Adipocyte (in vitro differentiated cells): ENCODE data around the gene ZNF785.
A peak's percentile ranks its signal among the peaks of the same experiment; 100 is the strongest.
"Not testable (repeated sequence)": the region's sequence is repeated elsewhere in the genome, so short reads cannot be mapped to it uniquely, and the experiment has no call there.

ENCODE experiments used
- DNase-seq: peaks from one replicate; pipeline ENCODE4 v3.0.0-alpha.2; 2015; ENCODE audit warnings: low read depth
- H3K27me3 ChIP-seq: replicated peaks from 2 replicates; pipeline ENCODE4 v1.7.0; 2013; ENCODE audit warnings: mild to moderate bottlenecking, low read length, moderate library complexity; ENCODE audit not compliant: control insufficient read depth, insufficient read depth
- H3K36me3 ChIP-seq: 2 replicates; pipeline ENCODE4 v1.7.0; 2013; ENCODE audit warnings: low read length, mild to moderate bottlenecking, moderate library complexity; ENCODE audit not compliant: control insufficient read depth, insufficient read depth, severe bottlenecking
- H3K4me1 ChIP-seq: 2 replicates; pipeline ENCODE4 v1.7.0; 2013; ENCODE audit warnings: mild to moderate bottlenecking, low read length, moderate library complexity; ENCODE audit not compliant: control insufficient read depth, insufficient read depth
- H3K4me3 ChIP-seq: 2 replicates; pipeline ENCODE4 v1.7.0; 2013; ENCODE audit warnings: mild to moderate bottlenecking, low read length, moderate library complexity
- H3K9ac ChIP-seq: 2 replicates; pipeline ENCODE4 v1.7.0; 2013; ENCODE audit warnings: mild to moderate bottlenecking, low read length, moderate library complexity
- H3K9me3 ChIP-seq: 2 replicates; pipeline ENCODE4 v1.7.0; 2013; ENCODE audit warnings: mild to moderate bottlenecking, low read length, moderate library complexity; ENCODE audit not compliant: control insufficient read depth

Gene ZNF785

GRCh38 chr16:30548416-30549253, 36.9 kb downstream of the ZNF785 start:
- no peak overlapping the region for H3K4me3 ChIP-seq
- H3K9ac ChIP-seq: no peak overlapping the region
- DNase-seq: no peak
- no peaks in the 10 kb centered on the region for H3K9me3 ChIP-seq
- peaks cover 8% of the 10 kb centered on the region for H3K4me1 ChIP-seq
- no peaks in the 10 kb centered on the region for H3K27me3 ChIP-seq
- H3K36me3 ChIP-seq: no peaks in the 10 kb centered on the region

GRCh38 chr16:30546115-30546514, 39.4 kb downstream of the ZNF785 start:
- Histone ChIP-seq H3K36me3 (no peaks in the 10 kb centered on the region), H3K27me3 (no peaks in the 10 kb centered on the region), H3K9me3 (no peaks in the 10 kb centered on the region), H3K4me1 (peaks cover 14% of the 10 kb centered on the region), H3K4me3 (no peak overlapping the region), H3K9ac (no peak overlapping the region)
- DNase-seq: no peak

GRCh38 chr16:30543067-30543466, 42.4 kb downstream of the ZNF785 start:
- no peak overlapping the region for H3K4me3 ChIP-seq
- no peaks in the 10 kb centered on the region for H3K9me3 ChIP-seq
- H3K36me3 ChIP-seq: no peaks in the 10 kb centered on the region
- no peak for DNase-seq
- no peak overlapping the region for H3K9ac ChIP-seq
- peaks cover 11% of the 10 kb centered on the region for H3K4me1 ChIP-seq
- no peaks in the 10 kb centered on the region for H3K27me3 ChIP-seq

GRCh38 chr16:30541502-30542329, 43.8 kb downstream of the ZNF785 start:
- H3K36me3 ChIP-seq: no peaks in the 10 kb centered on the region
- no peaks in the 10 kb centered on the region for H3K9me3 ChIP-seq
- no peak overlapping the region for H3K4me3 ChIP-seq
- DNase-seq: peak; percentile 8
- H3K9ac ChIP-seq: peak overlapping the region; percentile 40
- peaks cover 11% of the 10 kb centered on the region for H3K4me1 ChIP-seq
- H3K27me3 ChIP-seq: no peaks in the 10 kb centered on the region

- Histone ChIP-seq H3K9ac (peak overlapping the region; percentile 40), H3K4me1 (peaks cover 13% of the 10 kb centered on the region)
- H3K36me3 ChIP-seq, H3K4me3 ChIP-seq, H3K27me3 ChIP-seq, H3K9me3 ChIP-seq, DNase-seq: not testable (repeated sequence)
Observed at GRCh38 chr16:30540916-30541464, 44.5 kb downstream of the ZNF785 start.

- DNase-seq, H3K36me3 ChIP-seq, H3K9ac ChIP-seq, H3K4me3 ChIP-seq, H3K9me3 ChIP-seq, H3K27me3 ChIP-seq: not testable (repeated sequence)
- H3K4me1 ChIP-seq: peaks cover 22% of the 10 kb centered on the region
Observed at GRCh38 chr16:30539986-30540526, 45.4 kb downstream of the ZNF785 start.

- Histone ChIP-seq H3K36me3 (no peaks in the 10 kb centered on the region), H3K9ac (no peak overlapping the region), H3K27me3 (no peaks in the 10 kb centered on the region), H3K4me3 (no peak overlapping the region), H3K9me3 (no peaks in the 10 kb centered on the region), H3K4me1 (peaks cover 22% of the 10 kb centered on the region)
- DNase-seq: no peak
Observed at GRCh38 chr16:30539000-30539964, 46.2 kb downstream of the ZNF785 start.

- not testable (repeated sequence) for H3K36me3 ChIP-seq, DNase-seq, H3K9me3 ChIP-seq, H3K27me3 ChIP-seq, H3K4me3 ChIP-seq
- H3K4me1 ChIP-seq: peaks cover 20% of the 10 kb centered on the region
- H3K9ac ChIP-seq: peak overlapping the region; percentile 87
Observed at GRCh38 chr16:30536391-30537024, 49.0 kb downstream of the ZNF785 start.

GRCh38 chr16:30535777-30536190, 49.7 kb downstream of the ZNF785 start:
- DNase-seq: peak; percentile 55
- H3K4me1 ChIP-seq: peaks cover 15% of the 10 kb centered on the region
- peak overlapping the region; percentile 87 for H3K4me3 ChIP-seq
- peak overlapping the region; percentile 87 for H3K9ac ChIP-seq
- H3K36me3 ChIP-seq: peaks cover 4% of the 10 kb centered on the region
- no peaks in the 10 kb centered on the region for H3K27me3 ChIP-seq
- no peaks in the 10 kb centered on the region for H3K9me3 ChIP-seq

GRCh38 chr16:30535106-30535776, 50.3 kb downstream of the ZNF785 start:
- Histone ChIP-seq H3K4me3 (peak overlapping the region; percentile 87), H3K9ac (peak overlapping the region; percentile 87), H3K9me3 (no peaks in the 10 kb centered on the region), H3K27me3 (no peaks in the 10 kb centered on the region), H3K36me3 (peaks cover 4% of the 10 kb centered on the region), H3K4me1 (peaks cover 18% of the 10 kb centered on the region)
- DNase-seq: peak; percentile 43
